ENCODE measurements around the gene DPYSL5. TPM values are rescaled to one million over a fixed set of nuclear protein-coding genes. Genes with fewer than 3 reads are reported as not detected.

The DPYSL5 gene
- not detected in 2 replicates for total RNA-seq

GRCh38 chr2:26847655-26848335, at the start of gene DPYSL5:
TSS of gene DPYSL5 (plus strand) at chr2:26848132. CDS start at chr2:26898500, 50,368 bp downstream.

GRCh38 chr2:26970244-26970927, 122.5 kb downstream of the DPYSL5 start, which contains the start of gene MAPRE3:
TSS of gene MAPRE3 (plus strand) at chr2:26970637. CDS start at chr2:27022219, 51,582 bp downstream.

Other genes with a start within 250 kb of the DPYSL5 start
- gene CIB4, start 206.8 kb upstream of the DPYSL5 start, total RNA-seq = not detected in 2 replicates
- not detected in 2 replicates for gene KCNK3, start 155.4 kb upstream of the DPYSL5 start, total RNA-seq
- gene SLC35F6, start 83.8 kb upstream of the DPYSL5 start, total RNA-seq = 64.1 and 73.2 TPM in 2 replicates
- gene CENPA, start 62.1 kb upstream of the DPYSL5 start, total RNA-seq = 5.2 and 6.7 TPM in 2 replicates
- 1.5 and 2.9 TPM in 2 replicates for gene MAPRE3, start 122.5 kb downstream of the DPYSL5 start, total RNA-seq
- 53.2 and 73.8 TPM in 2 replicates for gene TMEM214, start 184.8 kb downstream of the DPYSL5 start, total RNA-seq
- gene AGBL5, start 203.5 kb downstream of the DPYSL5 start, total RNA-seq = 30.4 and 32.0 TPM in 2 replicates
- gene OST4, start 223.5 kb downstream of the DPYSL5 start, total RNA-seq = 212 and 355 TPM in 2 replicates
- gene EMILIN1, start 230.5 kb downstream of the DPYSL5 start, total RNA-seq = 1.4 and 2.9 TPM in 2 replicates
- gene KHK, start 238.6 kb downstream of the DPYSL5 start, total RNA-seq = 0.98 and 2.6 TPM in 2 replicates

All from vein endothelial cell (primary cell).